Left forelimb (tissue), 1 donor: ENCODE results near the gene FOXRED2.
A peak's percentile ranks its signal among the peaks of the same experiment; 100 is the strongest.

Source experiments
- DNase-seq: peaks from one replicate; pipeline ENCODE4 v3.0.0-alpha.2; 2018; ENCODE audit warnings: low spot score

The FOXRED2 gene

DNA sequence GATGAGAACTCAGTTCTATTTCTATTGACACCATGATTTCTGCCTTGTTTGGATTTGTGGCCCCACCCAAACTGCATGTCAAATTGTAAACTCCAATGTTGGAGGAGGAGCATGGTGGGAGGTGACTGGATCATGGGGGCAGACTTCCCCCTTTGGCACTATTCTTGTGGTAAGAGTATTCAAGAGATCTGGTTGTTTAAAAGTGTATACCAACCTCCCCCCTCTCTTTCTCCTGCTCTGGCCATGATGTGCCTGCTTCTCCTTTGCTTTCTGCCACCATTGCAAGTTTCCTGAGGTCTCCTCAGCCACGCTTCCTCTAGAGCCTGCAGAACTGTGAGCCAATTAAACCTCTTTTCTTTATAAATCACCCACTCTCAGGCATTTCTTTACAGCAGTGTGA lies 7.9 kb upstream of the FOXRED2 start:
- DNase-seq: no peak

DNA sequence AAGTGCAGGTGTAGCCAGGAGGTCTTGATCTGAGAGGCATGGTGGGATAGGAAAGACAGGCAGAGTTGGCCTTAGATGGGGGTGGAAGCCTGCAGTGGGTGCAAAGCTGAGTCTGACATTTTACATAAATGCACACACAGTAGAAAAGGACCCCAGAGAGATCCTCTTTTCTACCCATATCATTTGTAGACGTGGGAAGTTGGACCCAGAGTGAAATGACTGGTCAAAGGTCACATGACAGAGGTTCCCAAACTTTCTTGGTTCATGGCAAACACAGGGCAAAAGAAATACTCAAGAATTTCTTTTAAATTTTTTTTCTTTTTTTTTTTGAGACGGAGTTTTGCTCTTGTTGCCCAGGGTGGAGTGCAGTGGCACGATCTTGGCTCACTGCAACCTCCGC lies 6.2 kb upstream of the FOXRED2 start:
- no peak for DNase-seq

DNA sequence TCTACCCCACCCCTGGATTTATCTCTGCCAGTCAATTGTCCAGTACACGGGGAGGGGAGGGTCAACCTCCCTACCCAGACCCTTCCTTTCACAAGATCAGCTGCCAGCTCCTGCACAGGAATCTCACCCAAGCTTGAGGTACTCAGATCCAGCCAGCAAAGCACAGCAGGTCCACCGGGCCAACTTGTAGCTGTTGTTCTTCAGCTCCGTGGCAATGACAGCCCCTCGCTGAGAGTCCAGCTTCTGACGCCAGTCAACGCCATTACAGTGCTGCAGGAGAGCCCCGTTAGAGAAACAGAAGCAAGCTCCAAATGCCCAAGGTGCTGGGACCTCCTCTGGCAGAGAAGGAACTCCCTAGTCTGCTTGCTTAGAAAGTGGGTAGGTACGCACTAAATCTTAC lies 5.5 kb upstream of the FOXRED2 start:
- no peak for DNase-seq

DNA sequence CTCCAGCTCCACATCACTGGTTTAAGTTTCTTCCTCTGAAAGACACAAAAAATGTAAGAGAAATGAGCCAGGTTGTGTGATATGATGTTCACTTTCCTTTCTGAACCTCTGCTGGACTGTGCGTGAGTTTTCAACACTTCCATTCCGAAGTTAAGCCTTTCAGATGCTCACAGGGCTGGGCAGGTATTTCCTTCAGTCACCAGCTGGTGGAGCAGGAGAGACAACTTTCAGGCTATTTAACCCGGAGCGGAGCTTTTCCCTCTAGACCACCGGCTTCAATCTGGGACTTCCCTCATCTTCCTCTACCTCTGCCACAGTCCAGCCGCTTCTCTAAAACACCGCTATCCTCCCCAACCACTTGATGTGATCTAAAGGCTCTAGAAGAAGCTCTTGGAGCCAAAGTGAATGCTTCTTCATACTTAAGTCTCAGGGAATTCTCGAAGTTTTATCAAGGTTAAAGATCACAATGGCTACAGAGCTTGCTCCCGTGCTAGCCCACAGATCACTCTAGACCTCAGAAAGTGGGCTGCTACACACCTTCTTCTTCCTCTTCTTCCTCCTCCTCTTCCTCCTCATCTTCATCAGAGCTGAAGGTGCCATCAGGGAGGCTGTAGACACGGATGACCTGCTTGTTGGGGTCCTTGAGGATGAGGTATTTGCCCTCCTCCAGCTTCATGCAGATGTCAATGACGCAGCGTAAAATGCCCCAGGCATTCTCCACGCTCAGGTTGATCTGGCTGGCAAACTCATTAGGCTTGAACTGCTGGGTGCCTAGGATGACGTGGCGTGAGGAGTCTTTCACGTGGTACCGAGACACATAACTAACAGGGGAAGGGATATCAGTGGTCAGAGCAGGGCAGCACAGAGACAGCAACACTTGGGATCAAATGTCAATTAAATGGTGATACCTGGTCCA lies 4.4 kb upstream of the FOXRED2 start:
- DNase-seq: no peak

DNA sequence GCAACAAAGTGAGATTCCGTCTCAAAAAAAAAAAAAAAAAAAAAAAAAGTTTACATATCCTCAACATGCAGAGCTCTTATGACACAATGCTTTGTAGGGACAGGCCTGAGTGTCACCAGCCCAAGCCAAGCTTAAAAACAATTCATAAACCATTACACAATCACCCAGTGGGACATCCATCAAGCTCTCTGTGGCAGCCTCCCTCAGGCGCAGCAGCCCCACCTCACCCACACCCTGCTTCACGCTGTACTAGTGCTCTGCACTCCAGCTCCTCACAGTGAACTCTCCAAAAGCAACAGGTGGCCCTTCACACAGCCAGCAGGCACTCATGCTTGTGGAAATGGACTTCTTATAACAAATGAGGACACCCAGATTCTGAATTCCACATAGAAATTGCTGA lies 3.5 kb upstream of the FOXRED2 start:
- DNase-seq: no peak

DNA sequence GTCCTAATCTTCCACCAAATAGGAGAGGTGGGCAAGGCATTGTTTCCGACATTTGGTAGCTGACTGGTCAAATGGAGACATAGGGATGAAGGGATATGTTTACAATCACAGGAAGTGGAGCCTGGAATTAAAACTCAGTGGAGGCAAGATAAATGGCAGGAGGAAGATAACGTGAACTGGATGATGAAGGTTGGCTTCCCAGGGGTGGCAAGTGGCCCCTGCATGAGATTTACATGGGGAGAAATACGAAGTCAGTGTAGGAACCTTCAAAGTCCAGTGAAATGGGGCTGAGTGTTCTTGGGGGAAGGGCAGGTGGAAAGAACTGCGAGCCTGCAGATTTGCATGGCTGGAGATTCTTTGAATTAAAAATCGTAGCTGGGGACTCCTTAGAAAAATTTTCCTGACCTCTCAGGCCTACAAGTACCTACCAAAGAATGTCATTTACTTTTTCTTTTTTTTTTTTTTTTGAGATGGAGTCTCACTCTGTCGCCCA lies 724 bp upstream of the FOXRED2 start:
- no peak for DNase-seq

DNA sequence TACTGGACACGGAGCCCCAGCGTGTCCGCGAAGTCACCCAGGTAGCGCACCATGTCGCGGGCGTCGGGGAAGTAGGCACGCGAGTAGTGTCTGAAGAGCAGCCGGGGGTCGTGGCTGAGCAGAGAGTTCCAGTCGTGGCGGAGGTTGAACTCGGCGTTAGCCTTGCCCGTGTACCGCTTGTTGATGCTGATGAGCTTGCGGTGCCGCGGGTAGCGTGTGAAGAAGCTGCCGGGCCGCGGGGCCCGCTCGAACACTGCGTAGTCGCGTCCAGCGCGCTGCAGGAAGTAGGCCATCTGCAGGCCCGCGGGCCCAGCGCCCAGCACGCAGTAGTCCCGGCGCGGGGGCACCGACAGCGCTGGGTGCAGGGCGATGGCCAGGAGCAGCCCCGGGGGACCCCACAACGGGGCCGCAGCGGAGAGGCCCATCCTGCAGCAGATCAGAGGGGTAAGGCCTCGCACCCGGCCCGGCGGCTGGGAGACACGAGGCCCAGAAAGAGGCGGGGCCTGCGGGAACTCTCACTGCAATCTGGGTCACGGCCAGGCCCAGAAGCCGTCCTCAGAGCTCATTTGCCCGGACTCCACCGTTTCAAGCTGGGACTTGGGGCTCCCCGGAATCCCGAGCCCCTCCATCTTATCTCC lies 723 bp downstream of the FOXRED2 start:
- no peak for DNase-seq

DNA sequence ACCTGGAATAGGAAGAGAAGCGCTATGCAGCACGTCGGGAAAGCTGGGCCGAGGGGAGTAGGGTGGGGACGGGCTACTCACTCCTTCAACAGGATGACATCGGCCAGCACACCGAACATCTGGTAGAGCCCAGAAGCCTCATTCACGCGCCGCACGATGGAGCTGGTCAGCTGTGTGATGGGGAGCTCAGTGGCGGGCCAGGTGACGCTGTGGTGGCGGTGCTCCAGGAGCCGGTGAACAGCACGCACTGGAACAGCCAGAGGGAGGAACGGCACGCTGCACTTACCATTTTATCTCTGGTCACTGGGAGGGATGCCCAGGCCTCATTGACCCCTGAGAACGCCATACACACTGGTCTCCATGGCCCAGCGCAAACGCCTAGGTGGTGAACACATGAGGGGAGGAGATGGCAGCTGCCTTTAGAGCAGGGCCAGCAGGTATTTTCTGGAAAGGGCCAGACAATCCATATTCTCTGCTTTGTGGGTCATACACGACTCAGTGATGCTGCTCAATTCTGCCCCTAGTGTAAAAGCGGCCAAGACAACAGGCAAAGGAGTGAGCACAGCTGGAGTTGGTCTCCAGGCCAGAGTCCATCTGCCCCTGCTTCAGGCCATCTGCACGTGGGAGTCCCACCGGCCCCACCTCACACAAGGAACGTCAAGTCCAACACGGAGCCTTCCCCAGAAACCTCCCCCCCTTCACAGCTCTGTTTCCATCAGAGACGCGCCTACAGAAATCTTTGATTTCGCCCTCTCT lies 8.8 kb downstream of the FOXRED2 start:
- no peak for DNase-seq

DNA sequence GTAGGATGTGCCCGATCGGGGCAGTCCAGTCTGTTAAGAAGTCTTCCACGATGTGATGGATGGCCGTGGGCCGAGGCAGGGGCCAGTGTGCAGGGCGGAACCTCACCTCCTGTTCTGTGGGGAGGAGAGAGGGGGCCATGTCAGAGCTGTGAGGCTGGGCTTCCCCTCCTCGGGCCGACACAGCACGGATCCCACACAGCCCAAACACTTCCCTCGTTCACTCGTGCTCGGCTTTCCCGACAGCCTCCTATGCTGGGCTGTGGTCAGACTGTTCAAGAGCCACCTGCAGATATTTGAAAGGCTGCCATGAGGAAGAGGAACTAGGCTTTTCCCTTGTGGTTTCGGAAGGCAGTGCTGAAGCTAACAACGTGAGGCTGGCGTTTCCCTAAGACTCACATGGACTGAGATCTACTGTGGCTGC lies 13.1 kb downstream of the FOXRED2 start:
- no peak for DNase-seq

DNA sequence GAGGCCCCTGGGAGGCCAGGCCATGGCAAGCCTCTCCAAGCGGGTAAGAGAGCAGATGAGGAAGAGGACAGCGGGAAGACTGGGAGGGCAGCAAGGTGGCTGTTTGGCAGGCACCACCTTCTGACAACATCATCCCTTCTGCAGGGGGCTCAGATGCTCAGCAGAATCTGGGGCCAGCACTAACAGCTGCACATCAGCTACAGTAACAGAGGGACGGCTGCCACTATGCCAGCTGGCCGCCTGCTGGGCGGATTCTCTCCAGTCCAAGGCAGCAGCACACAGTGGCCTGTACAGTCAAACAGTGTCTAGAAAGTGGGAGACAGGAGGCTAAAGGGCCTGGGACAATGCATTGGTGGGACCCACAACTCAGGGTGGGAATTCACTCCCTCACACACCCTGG lies 14.7 kb downstream of the FOXRED2 start:
- no peak for DNase-seq

DNA sequence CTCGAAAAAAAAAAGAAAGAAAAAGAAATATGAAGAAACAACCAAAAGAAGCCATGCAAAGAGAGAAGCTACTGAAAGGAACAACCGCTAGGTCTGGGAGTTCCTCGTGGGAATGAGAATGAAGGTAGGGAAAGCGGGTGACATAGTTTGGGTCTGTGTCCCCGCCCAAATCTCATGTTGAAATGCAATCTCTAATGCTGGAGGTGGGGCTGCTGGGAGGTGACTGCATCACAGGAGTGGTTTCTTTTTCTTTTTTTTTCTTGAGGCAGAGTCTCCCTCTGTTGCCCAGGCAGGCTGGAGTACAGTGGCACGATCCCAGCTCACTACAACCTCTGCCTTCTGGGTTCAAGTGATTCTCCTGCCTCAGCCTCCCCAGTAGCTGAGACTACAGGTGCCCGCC lies 15.7 kb downstream of the FOXRED2 start:
- no peak for DNase-seq

DNA sequence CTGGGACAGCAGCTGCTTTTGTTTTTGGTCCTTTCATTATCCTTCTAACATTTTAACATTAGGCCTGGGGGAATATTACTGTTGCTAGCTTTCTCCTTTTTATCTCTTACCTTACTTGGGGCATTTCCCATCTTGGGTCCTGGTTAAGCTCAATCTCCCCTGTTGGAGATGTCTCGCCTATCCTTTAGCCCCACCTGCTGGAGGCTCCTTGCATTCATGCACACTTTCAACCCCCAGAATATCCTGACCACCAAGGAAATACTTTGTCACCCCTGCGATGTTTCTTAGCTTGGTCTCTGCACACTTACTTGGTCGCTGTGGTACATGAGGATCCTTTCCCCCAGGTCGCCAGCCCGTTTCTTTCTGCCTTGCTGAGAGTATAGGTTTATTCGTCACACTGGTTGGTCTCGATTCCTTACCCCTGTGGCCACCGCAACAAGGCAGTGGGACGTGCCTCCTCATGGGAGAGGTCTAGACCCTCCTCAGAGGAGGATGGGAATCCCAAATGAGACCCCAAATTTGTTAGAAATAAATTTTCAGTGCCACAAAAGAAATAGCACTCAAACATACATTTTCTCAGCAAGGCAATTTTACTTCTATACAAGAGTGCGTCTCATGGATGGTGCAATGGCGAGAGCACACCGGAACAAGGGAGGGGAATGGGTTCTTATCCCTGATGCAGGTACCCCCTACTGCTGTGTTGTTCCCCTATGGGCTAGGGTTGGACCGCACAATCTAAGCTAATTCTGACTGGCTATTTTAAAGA lies 20.0 kb downstream of the FOXRED2 start:
- no peak for DNase-seq

DNA sequence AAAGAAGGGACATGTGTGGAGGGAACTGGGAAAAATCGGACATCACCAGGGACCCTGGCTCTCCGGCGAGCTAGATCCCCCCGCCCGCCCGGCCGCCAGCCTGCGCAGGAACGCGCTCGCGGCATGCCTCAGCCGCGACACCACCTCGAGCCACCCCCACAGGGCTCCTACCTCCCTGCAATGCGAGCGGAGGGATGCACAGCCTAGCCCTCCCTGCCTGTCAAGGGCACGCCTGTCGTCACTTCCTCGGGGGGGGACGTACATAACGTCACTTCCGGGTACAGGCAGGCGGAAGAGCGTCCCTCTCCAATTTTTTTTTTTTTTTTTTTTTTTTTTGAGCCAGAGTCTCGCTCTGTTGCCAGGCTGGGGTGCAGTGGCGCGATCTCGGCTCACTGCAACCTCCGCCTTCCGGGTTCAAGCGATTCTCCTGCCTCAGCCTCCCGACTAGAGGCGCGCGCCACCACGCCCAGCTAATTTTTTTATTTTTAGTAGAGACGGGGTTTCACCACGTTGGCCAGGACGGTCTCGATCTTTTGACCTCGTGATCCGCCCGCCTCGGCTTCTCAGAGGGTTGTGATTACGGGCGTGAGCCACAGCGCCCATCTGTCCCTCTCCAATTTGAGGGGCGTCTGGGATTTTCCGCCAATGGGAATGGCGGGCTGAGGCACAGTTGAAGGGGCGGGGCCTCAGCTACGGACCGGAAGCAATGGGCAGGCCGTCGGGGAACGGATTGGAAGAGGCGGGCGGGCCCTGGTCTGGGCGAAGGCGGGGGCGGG lies 25.3 kb downstream of the FOXRED2 start, which contains the start of gene TXN2:
TSS of gene TXN2 (minus strand) at position 248 of the 776 bp plus-strand sequence. CDS start 803 bp downstream, outside the sequence.
- peak; percentile 98 for DNase-seq

DNA sequence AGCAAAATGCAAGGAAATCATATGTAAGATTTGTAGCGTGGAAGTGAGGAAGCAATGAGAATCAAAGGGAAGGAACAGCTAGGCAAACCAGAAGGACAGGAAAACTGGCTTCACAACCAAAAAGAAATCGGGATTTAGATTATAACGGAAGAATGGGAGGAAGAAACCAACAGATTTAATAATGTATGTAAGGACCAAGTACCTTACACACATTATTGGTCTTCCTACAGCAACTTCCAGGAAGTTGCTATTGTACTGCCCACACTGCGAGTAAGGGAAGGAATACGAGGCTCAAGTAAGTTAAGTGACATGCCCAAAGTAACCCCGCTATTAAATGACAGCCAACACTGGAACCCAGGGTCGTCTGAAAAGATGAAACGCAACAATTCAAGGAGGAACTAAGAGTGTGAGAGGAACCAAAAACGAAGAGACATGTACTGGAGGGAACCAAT lies 25.9 kb downstream of the FOXRED2 start:
- DNase-seq: no peak

DNA sequence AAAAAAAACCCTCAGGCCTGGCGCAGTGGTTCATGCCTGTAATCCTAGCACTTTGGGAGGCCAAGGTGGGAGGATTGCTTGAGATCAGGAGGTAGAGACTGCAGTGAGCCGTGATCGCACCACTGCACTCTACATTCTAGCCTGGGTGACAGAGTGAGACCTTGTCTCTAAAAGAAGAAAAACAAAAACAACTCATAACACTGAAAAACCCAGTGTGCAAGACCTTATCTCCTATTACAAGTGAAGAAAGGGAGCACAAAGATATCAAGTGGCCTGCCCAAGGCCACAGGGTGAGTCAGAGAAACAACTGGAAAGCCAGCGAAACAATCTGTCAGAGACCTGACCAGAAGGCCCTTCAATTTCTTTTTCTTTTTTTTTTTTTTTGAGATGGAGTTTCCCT lies 27.9 kb downstream of the FOXRED2 start:
- no peak for DNase-seq

DNA sequence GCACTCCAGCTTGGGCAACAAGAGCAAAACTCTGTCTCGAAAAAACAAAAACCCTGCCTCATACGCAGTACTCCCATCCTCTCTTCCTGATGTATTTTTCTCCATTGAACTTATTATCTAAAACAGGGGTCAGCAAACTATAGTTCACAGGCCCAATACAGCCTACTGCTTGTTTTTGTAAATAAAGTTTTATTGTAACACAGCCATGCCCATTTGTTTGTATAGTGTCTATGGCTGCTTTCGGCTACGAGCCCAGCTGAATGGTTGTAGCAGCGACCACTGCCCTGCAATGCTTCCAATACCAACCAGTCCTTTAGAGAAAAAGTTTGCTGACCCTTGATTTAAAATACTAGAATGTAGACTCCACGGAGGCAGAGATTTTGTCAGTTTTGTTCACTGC lies 31.5 kb downstream of the FOXRED2 start:
- DNase-seq: no peak

DNA sequence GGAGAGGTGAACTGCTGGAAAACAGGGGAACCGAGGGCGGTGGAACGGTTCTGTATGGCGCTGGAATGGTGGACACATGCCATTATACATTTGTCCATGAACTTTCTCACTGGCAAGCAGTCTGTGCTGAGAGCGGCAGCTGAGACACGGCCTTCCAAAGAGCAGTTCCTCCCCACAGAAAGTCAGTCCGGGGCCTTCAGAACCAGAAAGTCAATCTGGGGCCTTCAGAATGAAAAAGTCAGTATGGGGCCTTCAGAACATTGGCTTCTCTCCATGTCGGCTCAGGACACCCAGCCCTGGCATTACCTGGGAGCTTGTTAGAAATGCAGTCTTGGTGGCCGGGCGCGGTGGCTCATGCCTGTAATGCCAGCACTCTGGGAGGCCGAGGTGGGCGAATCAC lies 34.2 kb downstream of the FOXRED2 start:
- DNase-seq: no peak

DNA sequence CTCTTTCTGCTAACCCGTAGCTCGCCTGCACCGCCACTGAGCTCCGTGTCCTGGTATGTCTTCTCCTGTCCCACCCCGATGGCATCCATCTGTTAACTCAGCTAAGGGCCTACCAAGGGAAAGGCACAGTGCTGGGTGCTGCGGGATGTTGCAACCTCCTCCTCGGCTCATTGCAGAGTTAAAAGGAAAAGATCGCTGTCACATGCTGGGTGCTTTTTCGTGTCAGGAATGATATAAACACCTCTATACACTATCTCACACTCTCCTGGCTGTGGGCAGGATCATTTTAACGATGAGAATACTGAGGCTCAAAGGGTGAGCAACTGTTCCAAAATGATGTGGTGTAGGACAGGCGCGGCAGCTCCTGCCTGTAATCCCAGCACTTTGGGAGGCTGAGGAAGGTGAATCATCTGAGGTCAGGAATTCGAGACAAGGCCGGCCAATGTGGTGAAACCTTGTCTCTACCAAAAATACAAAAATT lies 35.5 kb downstream of the FOXRED2 start:
- DNase-seq: no peak

DNA sequence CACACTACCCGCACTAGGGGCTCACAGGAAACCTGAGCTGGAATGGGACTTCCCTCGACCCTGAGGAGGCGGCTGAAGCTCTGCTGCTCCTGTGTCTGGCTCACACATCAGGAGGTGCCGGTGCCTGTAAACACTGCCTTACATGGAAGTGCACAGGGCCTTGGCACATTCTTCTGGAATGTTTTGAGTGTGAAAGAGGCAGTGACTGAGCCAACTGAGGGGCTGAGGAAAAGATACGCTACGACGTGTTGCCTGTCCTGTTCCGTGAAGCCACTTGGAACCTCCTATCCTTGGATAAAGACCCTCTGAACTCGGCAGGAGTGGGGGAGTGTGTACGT lies 35.9 kb downstream of the FOXRED2 start:
- DNase-seq: no peak

DNA sequence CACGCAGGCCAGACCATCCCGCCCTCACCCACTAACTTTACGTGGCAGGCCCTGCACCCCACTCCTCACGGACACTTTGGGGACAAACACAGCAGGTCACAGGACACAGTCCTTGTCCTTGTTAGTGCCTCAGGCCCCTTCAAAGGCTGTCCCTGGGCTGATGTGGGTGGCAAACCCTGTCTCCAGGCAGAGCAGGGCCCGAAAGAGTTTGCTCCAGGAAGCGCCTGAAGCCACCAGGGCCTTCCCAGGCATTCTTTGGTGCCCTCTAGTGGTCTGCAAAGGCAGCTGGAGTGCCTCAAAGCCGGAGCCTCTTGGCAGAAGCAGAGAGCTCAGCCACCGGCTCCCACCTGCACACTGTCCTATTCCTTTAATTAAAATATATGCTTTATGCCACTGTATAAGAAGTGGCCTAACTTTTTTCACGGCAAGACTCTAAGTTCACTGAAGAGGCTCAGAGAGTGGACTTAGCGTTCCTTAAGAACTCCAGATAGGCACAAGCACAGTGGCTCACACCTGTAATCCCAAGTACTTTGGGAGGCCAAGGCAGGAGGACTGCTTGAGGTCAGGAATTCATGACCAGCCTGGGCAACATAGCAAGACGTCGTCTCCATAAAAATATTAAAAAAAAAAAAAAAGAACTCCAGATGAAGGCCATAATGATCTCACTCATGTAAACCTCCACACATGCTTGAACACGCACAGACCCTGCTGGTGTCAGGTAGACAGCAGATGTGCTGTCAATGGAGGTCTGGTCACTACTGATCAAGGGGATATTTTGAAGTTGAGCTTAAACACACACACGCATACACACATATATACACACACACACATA lies 36.5 kb downstream of the FOXRED2 start:
- peak; percentile 86 for DNase-seq
